ENCODE measurements around the gene SLC35E1. TPM values are rescaled to one million over a fixed set of nuclear protein-coding genes. Genes with fewer than 3 reads are reported as not detected.
"Not testable (repeated sequence)": the region's sequence is repeated elsewhere in the genome, so short reads cannot be mapped to it uniquely, and the experiment has no call there.

SLC35E1 gene
- polyA plus RNA-seq, 1 donor (not counting 4 experiments of a cell fraction or from before 2014, with no cell fraction given) = 30.3 TPM

GRCh38 chr19:16544473-16545231 is 27.6 kb downstream of the SLC35E1 start:
- DNase-seq (ENCODE audit: low read depth, low spot score) = no peak
- no peak overlapping the region for H3K27ac ChIP-seq (ENCODE audit: control insufficient read depth, insufficient read depth, low read length)
- peaks cover 45% of the 10 kb centered on the region for H3K79me2 ChIP-seq (ENCODE audit: control insufficient read depth, insufficient read depth, low read length)
- no peak overlapping the region for H3K9ac ChIP-seq (ENCODE audit: control insufficient read depth, extremely low read depth, insufficient read depth, low read length)
- no peak overlapping the region for H3K4me3 ChIP-seq (ENCODE audit: control insufficient read depth in 2 of 3, extremely low read depth in 1 of 3, insufficient read depth in 2 of 3, low read depth in 1 of 3, low read length in 3 of 3)
- no peak for FAIRE-seq
- H2AFZ ChIP-seq (ENCODE audit: control insufficient read depth, low read length) = no peak overlapping the region
- peaks cover 27% of the 10 kb centered on the region for H3K4me1 ChIP-seq (ENCODE audit: control insufficient read depth, extremely low read depth, insufficient read depth, low read length)
- dilution Hi-C loops (cut with MboI; ENCODE audit: extremely low pct_ligation_motif_present, low sequenced_read_pairs) = no loop called here
- H3K9me3 ChIP-seq (ENCODE audit: control insufficient read depth, low read depth, low read length) = no peaks in the 10 kb centered on the region
- H3K4me2 ChIP-seq (ENCODE audit: control insufficient read depth, extremely low read depth, insufficient read depth, low read depth, low read length) = no peak overlapping the region
- H3K9me1 ChIP-seq (ENCODE audit: control insufficient read depth, extremely low read depth, insufficient read depth, low read length) = no peaks in the 10 kb centered on the region
- H4K20me1 ChIP-seq (ENCODE audit: control insufficient read depth, extremely low read depth, insufficient read depth, low read length) = peaks cover 9% of the 10 kb centered on the region
- TF ChIP-seq EZH2 (IDR thresholded peaks at IDR 0.05; ENCODE audit: low read length) (no peak), CTCF (optimal IDR thresholded peaks at IDR 0.05 in 1 of 3, IDR thresholded peaks at IDR 0.05 in 1 of 3, conservative IDR thresholded peaks at IDR 0.05 in 1 of 3; ENCODE audit: extremely low read depth in 1 of 3, insufficient read depth in 2 of 3, low read length in 3 of 3) (no peak)
- H3K36me3 ChIP-seq (ENCODE audit: control insufficient read depth in 2 of 2, extremely low read depth in 1 of 2, insufficient read depth in 2 of 2, low read length in 2 of 2) = peaks cover 2 to 16% of the 10 kb centered on the region in 2 experiments
- H3K27me3 ChIP-seq (ENCODE audit: control insufficient read depth, extremely low read depth, insufficient read depth, low read length) = no peaks in the 10 kb centered on the region

- H3K27me3 ChIP-seq (ENCODE audit: control insufficient read depth, extremely low read depth, insufficient read depth, low read length); FAIRE-seq; dilution Hi-C loops (cut with MboI; ENCODE audit: extremely low pct_ligation_motif_present, low sequenced_read_pairs); H2AFZ ChIP-seq (ENCODE audit: control insufficient read depth, low read length); H3K9me3 ChIP-seq (ENCODE audit: control insufficient read depth, low read depth, low read length); DNase-seq (ENCODE audit: low read depth, low spot score); H3K9me1 ChIP-seq (ENCODE audit: control insufficient read depth, extremely low read depth, insufficient read depth, low read length); H3K27ac ChIP-seq (ENCODE audit: control insufficient read depth, insufficient read depth, low read length): not testable (repeated sequence)
- Histone ChIP-seq H3K36me3 (ENCODE audit: control insufficient read depth in 2 of 2, extremely low read depth in 1 of 2, insufficient read depth in 2 of 2, low read length in 2 of 2) (peaks cover 6 to 20% of the 10 kb centered on the region in 2 experiments), H3K9ac (ENCODE audit: control insufficient read depth, extremely low read depth, insufficient read depth, low read length) (peak overlapping the region; percentile 94), H3K79me2 (ENCODE audit: control insufficient read depth, insufficient read depth, low read length) (peaks cover 52% of the 10 kb centered on the region), H3K4me3 (ENCODE audit: control insufficient read depth in 2 of 3, extremely low read depth in 1 of 3, insufficient read depth in 2 of 3, low read depth in 1 of 3, low read length in 3 of 3) (peak overlapping the region in 1 of 3 experiments; percentile 78), H3K4me2 (ENCODE audit: control insufficient read depth, extremely low read depth, insufficient read depth, low read depth, low read length) (peak overlapping the region; percentile 70), H3K4me1 (ENCODE audit: control insufficient read depth, extremely low read depth, insufficient read depth, low read length) (peaks cover 18% of the 10 kb centered on the region), H4K20me1 (ENCODE audit: control insufficient read depth, extremely low read depth, insufficient read depth, low read length) (peaks cover 14% of the 10 kb centered on the region)
Measured at GRCh38 chr19:16543734-16544133, 28.5 kb downstream of the SLC35E1 start.

Data from keratinocyte (primary cell).